NCI-H2196 treated with DMSO at 0.1 percent for 48 hours (cell line): ENCODE results near the gene CHRM4.
A peak's percentile ranks its signal among the peaks of the same experiment; 100 is the strongest.

Experiments used
- DNase-seq: peaks from one replicate; lab custom pipeline; 2025; ENCODE audit not compliant: unreplicated experiment; lab: John Stamatoyannopoulos, UW

CHRM4 gene

DNA sequence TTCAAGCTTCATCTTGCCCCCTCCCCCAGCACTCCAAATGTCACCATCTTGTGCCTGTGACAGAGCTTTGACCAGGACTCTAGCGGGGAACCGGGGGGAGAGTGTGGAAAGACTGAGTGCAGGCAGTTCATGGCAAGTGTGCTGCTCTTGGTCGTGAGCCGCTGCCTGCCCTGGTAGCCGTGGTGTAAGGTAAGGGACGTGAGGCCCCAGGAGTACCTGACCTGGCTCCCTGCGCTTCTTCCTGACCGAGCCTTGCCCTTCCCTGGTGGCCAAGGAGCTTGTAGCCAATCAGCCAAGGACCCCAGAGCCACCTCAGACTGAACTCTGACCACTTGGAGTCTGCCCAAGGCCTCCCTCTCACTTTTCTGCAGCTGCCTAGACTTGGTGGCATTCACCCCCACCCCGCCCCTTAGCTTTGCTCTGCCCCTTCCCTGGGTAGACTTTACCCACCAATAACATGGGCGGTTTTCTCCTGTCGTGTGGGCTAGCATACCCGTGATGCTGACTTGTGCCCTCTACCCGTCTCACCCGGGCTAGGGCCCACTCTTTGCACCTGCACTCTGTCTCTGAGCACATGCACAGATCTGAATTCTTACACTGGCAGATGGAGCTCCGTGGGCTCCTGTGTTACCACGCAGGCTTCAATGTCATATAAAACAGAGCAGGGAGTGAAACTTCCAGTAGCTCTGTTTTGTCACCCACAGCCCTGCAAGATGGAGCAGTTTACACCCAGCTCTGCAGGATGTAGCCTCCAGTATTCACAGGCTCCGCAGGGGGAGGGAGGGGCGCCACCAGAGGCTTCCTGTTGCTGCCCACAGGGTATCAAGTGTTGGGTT is 42.8 kb downstream of the CHRM4 start:
- no peak for DNase-seq

DNA sequence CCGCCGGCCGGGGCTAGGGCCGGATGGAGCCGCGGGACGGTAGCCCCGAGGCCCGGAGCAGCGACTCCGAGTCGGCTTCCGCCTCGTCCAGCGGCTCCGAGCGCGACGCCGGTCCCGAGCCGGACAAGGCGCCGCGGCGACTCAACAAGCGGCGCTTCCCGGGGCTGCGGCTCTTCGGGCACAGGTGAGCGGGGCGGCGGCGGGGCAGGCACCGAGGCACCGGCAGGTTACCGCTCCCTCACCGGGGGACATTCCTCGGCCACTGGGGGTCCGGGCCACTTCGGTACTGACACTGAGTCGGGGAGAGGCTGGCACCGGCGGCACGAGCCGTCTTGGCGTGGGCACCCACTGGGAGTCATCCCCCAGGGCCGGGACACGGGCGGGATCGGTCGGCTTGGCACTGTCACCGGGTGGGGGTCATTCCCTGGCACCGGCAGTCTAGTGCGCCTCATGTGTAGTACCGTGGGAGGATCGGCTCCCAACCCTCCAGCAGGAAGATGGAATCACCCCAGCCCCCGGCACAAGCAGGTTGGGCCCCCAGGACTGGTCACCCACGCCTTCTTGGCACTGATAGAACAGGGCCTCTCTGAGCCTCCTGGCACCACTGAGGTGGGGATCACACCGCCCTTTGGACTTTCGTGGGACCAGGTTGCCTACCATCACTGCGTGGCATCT is 43.8 kb downstream of the CHRM4 start:
- DNase-seq = no peak

GRCh38 chr11:46346886-46347636 is 44.5 kb downstream of the CHRM4 start, which contains the start of gene DGKZ:
TSS of gene DGKZ (plus strand) at chr11:46347463. CDS start at chr11:46347660, 197 bp downstream.
- DNase-seq = peak; percentile 84

DNA sequence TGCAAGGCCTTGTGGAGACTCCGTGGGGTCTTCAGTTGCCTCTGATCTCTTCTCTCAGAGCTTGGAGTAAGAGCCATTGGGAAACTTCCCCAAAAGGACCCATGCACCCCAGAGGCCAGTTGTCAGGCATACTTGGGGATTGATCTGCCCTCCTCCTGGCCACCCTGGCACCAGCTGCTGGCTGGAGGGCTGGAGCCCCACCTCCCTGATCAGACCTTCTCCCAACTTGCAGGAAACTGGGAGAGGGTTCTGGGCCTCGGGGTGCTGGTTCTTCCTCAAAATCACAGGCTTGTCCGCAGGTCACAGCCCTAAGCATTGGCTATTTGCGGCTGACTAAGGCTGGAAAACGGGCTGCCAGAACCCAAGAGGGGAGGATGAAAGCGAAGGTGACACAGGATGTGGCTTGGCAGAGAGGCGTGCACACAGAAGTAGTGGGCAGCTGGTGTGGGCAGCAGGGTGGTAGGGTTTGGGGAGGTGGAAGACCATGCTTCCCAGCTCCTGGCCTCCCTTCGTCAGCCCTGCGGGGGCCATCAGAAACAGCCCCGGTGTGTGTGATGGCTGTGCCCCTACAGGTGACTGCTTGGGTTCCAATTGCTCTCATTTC is 45.6 kb downstream of the CHRM4 start:
- DNase-seq = no peak

DNA sequence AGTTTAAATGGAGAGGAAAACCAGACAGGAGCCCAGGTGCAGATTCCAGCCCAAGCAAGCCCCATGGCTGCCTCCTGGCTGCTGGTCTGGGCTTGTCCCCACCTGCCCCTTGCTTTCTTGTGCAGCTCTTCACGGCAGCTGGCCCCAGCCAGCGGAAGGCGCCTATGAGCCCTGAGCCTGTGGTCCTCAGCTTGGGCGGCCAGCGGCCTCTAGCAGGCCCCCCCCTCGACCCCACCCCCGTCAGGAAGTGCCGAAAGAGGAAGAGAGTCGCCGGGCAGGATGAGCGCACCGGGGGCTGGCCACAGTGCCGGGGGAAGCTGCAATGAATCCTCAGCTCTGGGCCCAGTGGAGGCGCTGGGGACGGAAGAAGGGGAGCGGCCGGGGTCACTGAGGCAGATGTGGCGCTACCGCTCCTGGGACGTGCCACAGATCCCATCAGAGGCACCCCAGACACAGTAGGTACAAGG is 46.4 kb downstream of the CHRM4 start:
- DNase-seq = no peak

GRCh38 chr11:46343520-46343919 is 48.1 kb downstream of the CHRM4 start:
- no peak for DNase-seq

DNA sequence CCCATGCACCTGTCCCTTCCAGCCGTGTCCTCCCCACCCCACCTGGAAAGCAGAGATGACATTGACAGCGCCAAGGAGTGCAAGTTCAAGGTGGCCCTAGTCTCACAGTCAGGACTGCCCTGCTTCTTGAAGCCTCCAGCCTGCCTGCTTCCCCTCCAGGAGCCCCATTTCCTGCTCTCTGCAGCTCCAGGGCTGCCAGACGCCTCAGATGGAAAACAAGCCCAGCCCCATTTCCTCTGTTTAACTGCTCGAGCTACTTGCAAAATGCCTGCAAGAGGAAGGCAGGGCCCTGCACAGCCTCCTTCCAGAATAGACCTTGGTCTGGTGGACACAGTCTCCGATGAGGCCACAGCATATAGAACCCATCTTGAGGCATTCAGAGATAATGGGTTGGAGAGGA is 49.3 kb downstream of the CHRM4 start:
- DNase-seq = no peak

- no peak for DNase-seq
These were observed 50.1 kb downstream of the CHRM4 start for GRCh38 chr11:46341454-46341853.

DNA sequence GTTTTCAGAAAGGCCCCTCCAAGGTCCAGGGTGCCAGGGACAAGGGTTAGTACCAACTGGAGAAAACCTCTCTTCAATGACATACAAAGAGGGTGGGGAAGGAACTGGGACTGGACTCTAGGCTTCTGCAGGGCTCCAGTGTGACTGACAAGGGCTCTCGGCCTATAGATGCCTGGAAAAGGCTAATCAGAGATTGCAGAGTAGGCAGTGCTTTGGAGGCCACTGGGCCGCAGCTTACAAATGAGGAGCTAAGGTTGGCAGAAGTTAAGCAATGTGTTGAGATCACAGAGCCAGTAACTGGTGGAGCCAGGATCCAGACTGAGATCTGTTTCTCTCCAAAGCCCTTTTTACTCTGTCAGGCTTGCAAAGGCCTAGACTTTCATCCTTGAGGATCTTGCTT is 51.8 kb downstream of the CHRM4 start:
- DNase-seq = no peak

DNA sequence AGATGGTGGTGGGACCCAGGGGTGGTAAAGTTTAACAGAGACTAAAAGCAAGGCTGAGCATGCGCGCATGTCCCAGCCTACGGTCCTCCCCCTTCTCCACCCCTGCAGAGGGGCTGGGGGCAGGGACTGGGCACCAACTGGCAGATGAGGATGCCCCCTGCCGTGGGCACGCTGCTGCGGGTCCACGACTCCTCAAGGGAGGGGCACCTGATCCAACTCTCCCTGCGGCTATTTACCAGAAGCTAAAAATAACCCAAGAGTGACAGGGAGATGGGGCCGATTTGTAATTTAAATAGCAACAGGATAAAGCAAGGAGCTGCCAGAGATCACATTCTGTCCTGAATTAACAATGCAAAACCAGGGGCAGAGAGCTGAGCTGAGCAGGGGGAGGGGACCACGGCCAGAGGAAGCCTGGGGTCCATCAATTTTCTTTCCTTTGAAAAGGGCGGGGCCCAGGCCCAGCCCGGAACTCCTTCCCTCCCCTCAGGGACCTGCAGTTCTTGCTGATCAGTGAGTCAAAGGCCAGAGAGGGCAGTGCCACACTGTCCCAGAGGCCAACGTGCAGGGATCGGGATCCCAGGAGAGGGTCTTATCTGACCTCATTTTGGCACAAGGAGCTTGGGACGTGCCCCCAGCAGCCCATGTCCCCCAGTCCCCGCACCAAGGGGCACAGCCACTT is 52.4 kb downstream of the CHRM4 start:
- DNase-seq = no peak

DNA sequence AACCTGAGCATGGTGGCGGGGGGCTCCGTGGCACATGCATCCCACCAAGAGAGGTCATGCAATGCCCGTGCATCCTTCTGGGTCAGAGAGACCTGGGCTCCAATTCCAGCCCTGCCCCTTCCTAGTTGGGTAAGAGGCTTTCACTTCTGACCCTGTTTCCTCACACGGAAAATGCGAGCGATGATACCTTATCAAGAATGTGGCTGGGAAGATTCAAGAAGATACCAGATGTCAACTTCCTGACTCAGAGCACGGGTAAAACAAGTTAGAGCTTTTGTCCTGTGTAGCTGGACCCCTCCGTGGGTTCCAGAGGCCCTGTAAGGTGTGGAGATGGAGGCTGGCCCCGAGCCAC is 53.0 kb downstream of the CHRM4 start:
- no peak for DNase-seq

DNA sequence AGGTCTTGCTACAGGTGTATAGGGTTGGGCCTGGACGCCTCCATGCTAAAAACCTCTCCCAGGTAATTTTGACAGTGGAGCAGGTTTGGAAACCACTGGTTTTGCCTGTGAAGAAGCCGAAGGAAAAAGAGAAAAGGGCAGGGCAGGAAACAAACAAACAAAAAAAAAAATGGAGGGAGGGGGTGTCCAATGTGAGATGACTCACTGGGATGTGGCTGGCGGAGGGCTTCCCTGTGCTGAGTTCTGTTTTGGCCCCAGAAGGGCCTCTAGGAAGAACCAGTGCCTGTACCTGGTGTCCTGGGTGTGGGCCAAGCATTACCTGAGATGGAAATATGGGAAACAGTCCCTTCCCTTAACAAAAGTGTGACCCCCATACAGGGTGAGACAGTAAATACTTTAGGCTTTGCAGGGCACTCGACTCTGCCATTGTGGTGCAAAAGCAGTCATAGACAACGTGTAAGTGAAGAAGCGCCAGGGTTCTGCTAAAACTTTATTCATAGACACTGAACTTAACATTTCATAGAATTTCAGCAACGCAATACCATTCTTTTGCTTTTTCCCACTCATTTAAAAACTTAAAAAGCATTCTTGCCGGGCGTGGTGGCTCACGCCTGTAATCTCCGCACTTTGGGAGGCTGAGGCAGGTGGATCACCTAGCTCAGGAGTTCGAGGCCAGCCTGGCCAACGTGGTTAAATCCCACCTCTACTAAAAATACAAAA is 53.8 kb downstream of the CHRM4 start:
- DNase-seq = no peak

GRCh38 chr11:46336563-46337180 is 54.9 kb downstream of the CHRM4 start:
- no peak for DNase-seq

DNA sequence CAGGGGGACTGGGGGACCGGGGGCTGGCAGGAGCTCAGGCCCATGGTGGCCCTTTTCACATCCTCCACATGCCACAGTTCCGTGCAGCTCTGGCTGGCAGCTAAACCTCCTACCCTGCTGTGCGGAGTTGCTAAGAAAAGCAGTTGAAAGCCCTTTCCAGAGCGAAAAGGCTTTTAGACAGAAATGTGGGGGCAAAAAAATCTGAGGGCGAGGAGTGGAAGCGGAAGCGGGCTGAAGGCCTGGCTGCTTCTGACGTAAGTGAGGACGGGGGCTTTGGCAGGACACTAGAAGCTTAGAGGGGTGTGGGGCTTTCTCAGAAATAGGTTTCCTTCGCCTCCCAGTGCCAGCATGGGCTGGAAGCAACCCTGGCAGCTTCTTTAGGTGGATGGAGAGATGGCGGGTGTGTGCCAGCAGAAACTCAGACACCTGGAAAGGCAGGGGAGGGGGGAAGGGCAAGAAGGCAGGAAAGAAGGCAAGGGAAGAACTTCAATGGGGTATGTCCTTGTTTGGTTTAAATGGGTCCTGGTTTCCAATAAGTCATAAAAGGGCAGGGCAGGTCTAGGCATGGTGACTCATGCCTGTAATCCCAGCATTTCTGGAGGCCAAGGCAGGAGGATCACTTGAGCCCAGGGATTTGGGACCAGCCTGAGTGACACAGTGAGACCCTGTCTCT is 55.5 kb downstream of the CHRM4 start:
- DNase-seq = no peak

GRCh38 chr11:46335271-46335670 is 56.3 kb downstream of the CHRM4 start:
- no peak for DNase-seq

GRCh38 chr11:46334211-46334610 is 57.4 kb downstream of the CHRM4 start:
- no peak for DNase-seq
